HG02763 (cell line): ENCODE measurements around the gene SMIM14.
"Not testable (repeated sequence)": the region's sequence is repeated elsewhere in the genome, so short reads cannot be mapped to it uniquely, and the experiment has no call there.

Source experiments
- ATAC-seq: cut with Tn5 transposase; IDR thresholded peaks from one replicate; pipeline ENCODE4 v1.9.1; 2021; ENCODE audit warnings: mild to moderate bottlenecking, moderate library complexity; ENCODE audit not compliant: unreplicated experiment

The SMIM14 gene

DNA sequence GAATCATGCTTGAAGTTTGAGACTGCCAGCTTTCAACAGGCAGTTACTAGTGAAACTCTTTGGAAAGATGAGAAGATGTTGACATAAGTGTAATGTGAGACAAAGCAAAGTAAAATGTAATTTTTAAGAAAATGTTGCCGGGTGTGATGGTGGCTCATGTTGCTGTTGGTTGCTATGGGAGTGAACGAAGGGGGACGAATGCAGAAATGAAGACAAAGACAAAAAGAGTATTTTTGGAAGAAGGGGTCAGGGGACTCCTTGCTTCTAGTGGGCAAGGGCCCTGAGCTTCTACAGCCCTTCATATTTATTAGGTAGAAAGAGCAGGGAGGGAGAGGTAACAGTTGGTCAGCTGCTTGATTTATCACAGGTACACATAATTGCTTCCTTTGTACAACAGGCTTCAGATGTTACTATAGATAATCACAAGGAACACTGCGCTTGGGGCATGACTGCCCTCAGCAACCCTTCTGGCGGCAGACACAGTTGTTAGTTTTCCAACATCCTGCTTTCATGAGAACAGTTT, 99.5 kb downstream of the SMIM14 start:
- no peak for ATAC-seq

DNA sequence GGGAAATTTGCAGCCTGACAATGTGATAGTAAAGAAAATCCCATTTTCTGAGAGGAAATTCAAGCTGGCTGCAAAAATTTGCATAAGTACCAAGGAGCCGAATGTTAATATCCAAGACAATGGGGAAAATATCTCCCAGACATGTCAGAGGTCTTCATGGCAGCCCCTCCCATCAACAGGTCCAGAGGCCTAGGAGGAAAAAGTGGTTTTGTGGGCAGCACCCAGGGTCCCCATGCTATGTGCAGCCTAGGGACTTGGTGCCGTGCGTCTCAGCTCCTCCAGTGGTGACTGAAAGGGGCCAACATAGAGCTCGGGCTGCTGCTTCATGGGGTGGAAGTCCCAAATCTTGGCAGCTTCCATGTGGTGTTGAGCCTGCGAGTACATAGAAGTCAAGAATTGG, 105.1 kb downstream of the SMIM14 start:
- no peak for ATAC-seq

DNA sequence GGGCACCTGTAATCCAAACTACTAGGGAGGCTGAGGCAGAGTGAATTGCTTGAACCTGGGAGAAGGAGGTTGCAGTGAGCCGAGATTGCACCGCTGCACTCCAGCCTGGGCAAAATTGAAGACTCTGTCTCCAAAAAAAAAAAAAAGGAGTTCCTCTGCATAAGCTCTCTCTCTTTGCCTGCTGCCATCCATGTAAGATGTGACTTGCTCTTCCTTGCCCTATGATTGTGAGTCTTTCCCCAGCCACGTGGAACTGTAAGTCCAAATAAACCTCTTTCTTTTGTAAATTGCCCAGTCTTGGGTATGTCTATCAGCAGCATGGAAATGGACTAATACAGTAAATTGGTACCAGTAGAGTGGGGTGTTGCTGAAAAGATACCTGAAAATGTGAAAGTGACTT, 106.4 kb downstream of the SMIM14 start:
- not testable (repeated sequence) for ATAC-seq

DNA sequence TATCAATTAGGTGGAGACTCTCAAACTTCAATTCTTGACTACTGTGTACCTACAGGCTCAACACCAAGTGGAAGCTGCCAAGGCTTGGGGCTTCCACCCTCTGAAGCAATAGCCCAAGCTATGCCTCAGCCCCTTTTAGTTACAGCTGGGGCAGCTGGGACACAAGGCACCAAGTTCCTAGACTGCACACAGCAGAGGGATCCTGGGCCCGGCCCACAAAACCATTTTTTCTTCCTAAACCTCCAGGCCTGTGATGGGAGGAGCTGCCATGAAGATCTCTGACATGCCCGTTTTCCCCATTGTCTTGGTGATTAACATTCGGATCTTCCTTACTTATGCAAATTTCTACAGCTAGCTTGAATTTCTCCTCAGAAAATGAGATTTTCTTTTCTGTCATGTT, 108.0 kb downstream of the SMIM14 start:
- no peak for ATAC-seq

DNA sequence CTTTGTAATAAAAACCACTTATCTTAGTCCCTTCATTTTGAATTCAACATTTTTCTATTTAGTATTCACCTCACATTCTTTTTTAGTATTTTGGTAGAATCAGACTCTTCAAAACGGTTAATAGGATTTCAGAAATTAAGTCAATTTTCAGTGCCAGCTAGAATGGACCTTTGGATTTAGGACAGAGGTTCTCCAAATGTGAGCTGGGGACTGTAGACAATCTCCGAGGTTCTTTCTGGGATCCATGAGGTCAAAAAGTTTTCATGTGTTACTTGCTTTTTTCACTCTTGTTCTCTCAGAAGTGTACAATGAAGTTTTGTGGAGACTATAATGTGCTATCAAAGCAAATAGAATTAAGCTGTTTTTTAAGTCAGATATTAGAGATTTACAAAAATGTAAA, 109.1 kb downstream of the SMIM14 start:
- ATAC-seq, result no peak

DNA sequence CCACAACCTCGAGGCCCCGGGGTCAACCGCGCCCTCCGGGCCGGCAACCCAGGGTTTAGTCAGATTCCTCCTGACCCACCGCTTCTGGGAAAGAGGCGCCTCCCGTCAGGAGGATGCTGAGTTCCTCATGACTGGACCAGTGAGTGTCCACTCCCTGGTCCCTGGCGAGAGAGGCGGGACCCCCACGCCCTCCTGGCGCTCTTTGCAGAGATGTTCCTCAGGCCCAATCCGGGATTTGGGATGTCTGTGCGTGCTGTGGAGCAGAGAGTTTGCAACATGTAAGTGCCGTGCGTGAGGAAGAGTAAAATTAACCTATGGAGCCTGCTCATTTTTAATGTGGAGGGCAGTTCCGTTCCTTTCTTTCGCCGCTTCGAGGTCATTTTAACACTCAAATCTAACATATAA, 110.6 kb downstream of the SMIM14 start:
- ATAC-seq, result no peak

DNA sequence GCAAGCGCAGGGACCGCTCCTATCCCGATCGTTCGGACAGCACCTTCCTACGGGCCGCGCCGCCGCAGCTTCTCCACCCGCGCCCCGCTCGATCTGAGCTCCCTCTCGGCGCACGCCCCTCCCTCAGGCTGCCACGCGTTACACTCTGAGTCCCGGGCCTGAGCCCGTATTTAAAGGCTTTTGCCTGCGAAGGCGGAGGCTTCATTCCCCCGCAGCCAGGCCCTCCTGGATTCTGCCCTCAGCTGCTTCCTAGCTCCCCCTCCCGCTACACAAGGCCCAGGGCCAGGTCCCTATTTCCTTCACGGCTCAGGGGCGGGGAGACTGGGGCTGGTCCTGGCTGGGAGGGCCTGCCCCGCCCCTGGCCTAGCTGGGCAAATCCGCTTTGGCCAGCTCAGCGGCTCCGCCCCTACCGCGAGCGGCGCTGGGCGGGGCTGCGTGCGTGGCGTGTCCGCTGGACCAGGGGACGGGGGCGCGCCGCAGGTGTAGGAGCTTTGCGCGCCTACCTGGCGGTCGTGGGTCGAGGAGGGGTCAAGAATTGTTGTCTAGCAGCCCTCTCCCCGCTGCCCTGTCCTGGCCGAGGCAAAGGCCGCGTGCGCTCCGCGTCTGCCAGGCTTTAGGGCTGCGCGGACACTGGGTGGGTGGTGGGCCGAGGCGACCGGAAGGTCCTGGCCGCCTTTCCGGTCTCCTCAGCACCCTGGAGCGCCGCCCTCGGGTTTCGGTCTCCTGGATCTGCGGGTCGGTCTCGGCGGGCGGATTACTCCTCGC, 111.2 kb downstream of the SMIM14 start, which contains the start of gene UGDH:
Gene UGDH (minus strand): TSS at position 144 of the 765 bp plus-strand sequence. CDS start 5,927 bp downstream, outside the sequence.
- ATAC-seq, result peak; percentile 96

DNA sequence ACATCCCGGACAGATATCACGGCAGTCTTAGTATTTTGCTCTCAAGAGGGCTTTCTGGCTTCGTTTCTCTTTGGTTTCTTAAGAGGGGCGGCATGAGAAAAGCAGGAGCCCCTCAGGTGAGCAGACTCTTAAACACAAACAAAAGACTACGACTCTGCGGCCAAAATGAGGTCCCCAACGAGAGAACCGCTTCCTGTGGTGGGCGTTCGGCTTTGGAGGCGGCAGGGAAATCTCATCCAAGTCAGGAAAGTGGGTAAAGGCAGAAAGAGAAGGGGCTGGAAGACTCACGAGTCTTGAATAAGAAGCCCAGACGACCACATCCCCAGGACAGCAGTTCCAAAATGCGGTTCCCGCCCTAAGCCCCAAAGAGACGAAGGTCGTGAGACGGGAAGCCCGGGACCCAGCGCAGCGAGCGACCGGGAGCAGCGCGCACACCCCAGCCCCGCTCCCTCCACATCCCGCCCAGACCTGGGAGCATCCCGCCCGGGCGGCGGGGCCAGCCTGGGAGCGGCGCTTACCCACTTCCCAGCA, 111.8 kb downstream of the SMIM14 start:
- no peak for ATAC-seq

DNA sequence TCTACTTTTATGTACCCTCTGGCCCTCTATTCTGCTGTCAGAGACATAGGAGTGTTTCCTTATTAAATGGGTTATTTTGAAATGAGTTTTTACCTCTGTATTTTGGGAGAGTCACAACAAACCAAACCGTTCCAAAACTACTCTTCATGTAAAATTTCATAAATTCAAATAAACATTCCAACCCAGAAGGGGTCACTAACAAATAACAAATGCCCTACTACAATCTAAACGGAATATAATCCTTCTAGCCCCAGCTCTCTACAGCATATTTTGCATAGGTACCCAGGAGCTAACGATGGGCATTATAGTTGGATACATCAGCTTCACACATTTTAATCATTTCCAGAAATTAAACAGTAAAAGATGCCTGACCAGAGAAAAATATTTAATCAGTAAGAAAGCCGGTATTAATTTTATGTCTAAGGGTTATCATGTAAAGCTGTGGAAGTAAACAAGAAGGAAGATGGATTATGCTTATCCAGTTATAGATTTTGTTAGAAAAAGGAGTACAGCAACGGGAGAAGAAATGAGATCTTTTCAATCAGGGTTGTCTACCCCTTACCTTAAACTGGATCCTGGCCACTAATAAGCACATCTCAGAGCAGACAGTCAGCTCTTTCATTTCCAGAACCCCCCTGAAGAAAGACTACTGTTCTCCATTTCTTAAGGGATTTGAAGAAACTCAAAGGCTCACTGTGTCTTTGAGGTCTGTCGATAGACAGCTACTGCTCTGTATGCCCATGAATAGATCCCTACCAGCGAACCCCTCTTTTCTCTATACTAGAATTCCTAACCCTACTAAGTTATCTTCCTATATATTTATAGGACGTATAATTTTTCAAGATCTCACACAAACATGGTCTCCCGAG, 112.6 kb downstream of the SMIM14 start:
- no peak for ATAC-seq

DNA sequence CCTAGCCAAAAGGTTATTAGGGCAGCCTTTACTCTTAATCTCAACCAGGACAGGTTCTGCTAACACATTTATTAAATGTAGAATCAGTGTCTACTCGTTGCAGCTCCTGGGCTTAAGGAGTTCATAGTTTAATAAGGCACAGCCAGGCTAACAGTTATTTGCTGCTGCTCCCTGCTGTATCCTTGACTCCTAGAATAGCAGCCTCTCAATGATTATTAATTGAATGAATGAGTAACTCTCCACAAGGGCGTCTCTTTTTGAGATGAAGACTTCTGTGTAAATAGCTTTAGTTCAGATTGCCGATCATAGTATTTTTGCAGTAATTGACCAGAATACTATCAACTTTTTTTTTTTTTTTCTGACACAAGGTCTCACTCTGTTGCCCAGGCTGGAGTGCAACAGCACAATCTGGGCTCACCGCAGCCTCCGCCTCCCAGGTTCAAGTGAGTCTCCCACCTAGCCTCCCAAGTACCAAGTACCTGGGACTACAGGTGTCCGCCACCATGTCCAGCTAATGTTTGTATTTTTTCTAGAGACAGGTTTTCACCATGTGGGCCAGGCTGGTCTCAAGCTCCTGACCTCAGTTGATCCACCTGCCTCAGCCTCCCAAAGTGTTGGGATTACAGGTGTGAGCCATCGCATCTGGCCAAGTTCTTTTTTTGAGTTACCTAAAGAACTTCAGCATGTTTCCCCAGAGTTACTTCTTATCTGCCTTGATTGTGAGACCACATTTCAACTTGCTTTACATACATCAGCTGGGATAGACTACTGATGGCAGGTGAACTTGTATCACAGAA, 114.3 kb downstream of the SMIM14 start:
- no peak for ATAC-seq

DNA sequence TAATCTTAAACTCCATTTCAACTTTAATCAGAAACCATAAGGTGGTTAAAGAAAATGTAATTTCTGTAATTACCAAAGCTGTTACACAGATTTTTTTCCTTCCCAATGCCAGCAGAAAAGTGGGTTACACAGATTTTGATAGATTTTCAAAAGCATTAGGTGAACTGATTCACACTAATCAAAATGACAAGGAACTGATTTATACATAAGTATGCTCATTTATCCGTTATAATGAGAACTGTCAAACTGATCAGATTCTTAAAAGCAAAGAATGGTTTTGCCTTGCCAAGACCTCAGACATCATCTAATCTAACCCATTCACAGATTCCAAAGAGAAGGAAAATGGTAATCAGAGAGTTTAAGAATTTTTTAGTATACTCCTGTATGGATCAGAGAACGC, 116.6 kb downstream of the SMIM14 start:
- no peak for ATAC-seq

DNA sequence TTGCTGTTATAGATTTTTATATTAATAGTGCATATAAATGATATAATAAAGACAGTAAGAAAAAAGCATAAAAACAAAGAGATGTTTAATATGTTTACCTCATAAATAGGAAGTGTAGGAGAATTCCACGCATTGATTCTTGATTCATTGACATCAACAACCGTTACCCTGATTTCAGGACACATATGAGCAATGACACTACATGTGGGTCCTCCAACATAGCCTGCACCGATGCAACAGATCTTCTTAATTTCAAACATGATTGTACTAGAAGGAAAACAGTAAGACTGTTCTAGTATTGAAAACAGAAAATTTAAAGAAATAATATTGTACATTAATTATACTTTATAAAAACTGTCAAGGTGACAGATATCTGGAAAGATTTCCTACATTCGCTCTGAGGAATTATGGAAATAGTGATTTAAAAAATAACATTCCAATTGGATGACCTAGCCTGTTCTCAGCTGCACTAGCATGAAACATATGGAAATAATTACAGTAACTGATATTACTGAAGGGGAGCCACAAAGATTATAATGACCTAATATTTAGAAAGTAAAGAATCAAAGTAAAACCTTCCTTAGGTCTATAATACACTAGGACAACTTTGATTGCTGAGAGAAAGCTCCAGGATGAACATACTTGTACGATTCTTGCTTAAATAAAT, 117.3 kb downstream of the SMIM14 start:
- no peak for ATAC-seq

DNA sequence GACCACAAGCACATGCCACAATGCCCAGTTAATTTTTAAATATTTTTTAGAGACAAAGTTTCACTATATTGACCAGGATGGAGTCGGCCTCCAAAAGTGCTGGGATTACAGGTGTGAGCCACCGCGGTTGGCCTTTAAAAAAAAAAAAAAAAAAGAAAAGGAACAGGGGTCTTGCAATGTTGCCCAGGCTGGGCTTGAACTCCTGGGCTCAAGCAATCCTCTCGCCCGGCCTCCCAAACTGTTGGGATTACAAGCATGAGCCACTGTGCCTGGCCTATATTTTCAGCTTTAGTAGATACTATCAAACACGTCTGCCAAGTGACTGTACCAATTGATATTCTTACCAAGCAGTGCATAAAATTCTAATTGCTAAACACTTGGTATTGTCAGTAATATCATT, 120.2 kb downstream of the SMIM14 start:
- ATAC-seq, result no peak

DNA sequence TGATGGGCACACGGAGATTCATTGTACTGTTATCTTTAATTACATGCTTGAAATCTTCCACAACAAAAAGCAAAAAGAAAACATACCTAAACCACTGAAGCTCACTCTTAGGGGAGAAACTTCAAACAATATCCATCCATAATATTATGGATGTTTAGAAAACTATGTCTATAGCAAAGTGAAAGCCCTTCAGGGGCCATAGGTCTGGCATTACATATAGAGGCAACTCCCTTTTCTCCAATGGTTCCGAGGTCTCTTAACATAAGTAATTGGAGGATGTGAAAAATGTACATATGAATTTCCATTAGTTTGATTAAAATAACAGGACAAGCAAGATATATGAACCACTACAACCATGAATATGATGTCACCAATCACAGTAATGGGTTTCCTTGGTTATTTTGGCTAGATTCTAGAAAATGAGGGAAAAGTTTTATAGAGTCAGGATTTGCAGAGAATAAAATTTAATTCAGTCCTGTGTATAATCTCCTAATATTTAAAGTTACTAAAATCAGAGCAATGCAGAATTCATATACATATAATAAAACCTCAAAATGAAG, 122.2 kb downstream of the SMIM14 start:
- ATAC-seq, result no peak

DNA sequence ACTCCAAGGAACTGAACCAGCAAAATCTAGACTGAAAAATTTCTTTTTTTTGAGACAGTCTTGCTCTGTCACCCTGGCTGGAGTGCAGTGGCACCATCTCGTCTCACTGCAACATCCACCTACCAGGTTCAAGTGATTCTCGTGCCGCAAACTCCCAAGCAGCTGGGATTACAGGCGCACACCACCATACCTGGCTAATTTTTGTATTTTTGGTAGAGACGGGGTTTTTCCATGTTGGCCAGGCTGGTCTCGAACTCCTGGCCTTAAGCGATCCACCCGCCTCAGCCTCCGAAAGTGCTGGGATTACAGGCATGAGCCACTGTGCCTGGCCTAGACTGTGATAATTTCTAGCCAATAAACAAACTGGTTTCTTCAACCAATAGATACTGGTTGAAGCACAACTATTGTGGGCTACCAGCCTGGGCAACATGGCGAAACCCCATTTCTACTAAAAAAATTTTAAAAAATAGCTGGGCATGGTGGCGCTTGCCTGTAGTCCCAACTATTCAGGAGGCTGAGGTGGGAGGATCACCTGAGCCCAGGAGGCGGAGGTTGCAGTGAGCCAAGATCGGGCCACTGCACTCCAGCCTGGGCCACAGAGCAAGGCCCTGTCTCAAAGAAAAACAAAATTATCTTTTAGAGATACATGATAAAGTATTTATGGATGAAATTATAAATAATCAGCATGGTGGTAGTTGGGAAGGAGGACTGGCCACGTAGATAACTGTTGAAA, 122.8 kb downstream of the SMIM14 start:
- ATAC-seq, result not testable (repeated sequence)

DNA sequence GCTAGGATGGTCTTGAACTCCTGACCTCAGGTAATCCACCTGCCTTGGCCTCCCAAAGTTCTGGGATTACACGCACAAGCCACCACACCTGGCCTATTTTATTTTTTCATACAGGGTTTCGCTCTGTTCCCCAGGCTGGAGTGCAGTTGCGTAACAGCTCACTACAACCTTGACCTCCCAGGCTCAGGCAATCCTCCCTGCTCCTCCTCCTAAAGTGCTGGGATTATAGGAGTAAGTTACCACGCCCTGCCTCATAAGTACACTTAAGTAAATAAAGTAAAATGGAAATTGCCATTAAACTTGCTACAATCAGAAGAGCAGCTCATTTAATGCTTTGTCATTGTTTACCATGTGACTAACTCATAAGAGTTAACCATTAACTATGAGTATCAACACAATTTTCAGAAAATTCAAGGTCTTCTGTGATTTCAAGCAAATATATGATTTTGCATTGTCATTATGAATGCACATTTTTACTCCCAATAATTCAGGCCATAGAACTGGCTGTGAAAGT, 123.7 kb downstream of the SMIM14 start:
- ATAC-seq, result no peak

DNA sequence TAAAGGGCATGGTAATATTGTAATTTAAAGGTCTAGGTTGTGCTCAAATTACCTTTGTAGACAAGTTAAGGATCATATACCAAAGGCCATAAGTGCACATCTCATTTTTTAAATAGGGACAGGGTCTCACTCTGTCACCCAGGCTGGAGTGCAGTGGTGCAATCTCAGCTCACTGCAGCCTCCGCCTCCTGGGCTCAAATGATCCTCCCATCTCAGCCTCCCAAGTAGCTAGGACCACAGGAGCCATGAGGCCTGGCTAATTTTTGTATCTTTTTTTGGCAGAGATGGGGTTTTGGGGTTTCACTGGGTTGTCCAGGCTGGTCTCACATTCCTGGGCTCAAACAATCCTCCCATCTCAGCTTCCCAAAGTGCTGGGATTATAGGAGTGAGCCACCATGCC, 124.4 kb downstream of the SMIM14 start:
- not testable (repeated sequence) for ATAC-seq

DNA sequence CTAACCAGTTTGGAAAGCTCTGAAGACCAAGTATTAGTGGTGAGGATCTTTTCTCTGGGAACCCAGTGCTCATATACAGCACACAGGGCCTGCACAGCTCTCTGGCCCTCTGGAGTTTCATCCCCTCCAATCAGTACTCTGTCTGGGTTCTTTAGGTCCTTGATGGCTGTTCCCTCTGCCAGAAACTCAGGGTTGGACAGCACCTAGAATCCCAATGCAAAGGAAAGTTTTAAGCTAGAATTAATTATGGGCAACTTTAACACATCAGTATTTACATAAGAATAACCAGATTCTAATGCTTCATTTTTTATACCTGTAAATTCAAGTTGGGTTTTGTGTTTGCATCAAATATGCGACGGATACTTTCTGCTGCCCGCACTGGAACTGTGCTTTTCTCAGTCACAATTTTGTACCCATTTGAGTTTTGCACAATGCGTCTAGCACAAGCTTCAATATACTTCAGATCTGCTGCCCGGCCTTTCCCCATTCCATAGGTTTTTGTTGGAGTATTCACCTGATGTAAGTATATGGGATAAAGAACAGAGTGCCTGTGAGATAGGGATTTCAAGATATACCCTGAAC, 128.2 kb downstream of the SMIM14 start:
- ATAC-seq, result no peak

DNA sequence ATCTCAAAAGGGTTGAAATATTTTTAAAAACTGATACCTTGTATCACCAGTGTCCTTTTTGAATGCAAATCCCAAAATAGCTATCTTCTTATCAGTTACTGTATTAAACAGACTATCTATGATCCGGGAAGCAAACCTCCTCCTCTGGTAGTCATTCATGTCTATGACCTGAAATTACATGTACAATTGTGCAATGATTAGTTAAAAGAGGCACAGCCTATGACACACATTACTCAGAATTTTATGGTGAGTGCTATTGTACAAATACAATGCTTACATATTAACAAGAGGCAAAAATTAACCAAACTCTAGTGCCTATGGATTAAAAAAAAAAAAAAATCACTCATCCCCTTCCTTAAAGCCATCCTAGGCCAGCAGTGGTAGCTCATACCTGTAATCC, 133.1 kb downstream of the SMIM14 start:
- ATAC-seq, result no peak
